ENCODE results near the gene DOCK10. TPM values are rescaled to one million over a fixed set of nuclear protein-coding genes. Genes with fewer than 3 reads are reported as not detected.

Gene DOCK10
- total and polyA plus RNA-seq, 8 donors, result 0.89 to 33.8 (median 3.2) TPM

GRCh38 chr2:224892574-224893204 lies 149.6 kb downstream of the DOCK10 start:
- H3K4me1 ChIP-seq, result no peaks in the 10 kb centered on the region
- no peak for TF ChIP-seq POLR2AphosphoS5 (IDR thresholded peaks at IDR 0.05)
- TF ChIP-seq CTCF (IDR thresholded peaks at IDR 0.05), result no peak
- TF ChIP-seq POLR2A (IDR thresholded peaks at IDR 0.05), result no peak
- TF ChIP-seq EP300 (IDR thresholded peaks at IDR 0.05), result no peak
- WGBS, 5 donors, result 77 to 85% (median 80%) methylated on average over 6 of the region's 6 CpGs
- no peaks in the 10 kb centered on the region for H3K27me3 ChIP-seq
- intact Hi-C loops (cut with DNase I; ENCODE audit: low total_unique reads), result no loop called here
- H3K9me3 ChIP-seq, result no peaks in the 10 kb centered on the region
- no peak overlapping the region for H3K4me3 ChIP-seq
- H3K27ac ChIP-seq, result no peak overlapping the region
- H3K36me3 ChIP-seq, result no peaks in the 10 kb centered on the region
- DNase-seq, result no peak

- DNase-seq, result no peak
- H3K4me1 ChIP-seq, result no peaks in the 10 kb centered on the region
- 36 to 61% (median 49%) methylated on average over 3 of the region's 3 CpGs for WGBS, 5 donors
- H3K27me3 ChIP-seq, result no peaks in the 10 kb centered on the region
- H3K9me3 ChIP-seq, result no peaks in the 10 kb centered on the region
- intact Hi-C loops (cut with DNase I; ENCODE audit: low total_unique reads), result no loop called here
- H3K4me3 ChIP-seq, result no peak overlapping the region
- no peak overlapping the region for H3K27ac ChIP-seq
- TF ChIP-seq POLR2A (IDR thresholded peaks at IDR 0.05) (no peak), CTCF (IDR thresholded peaks at IDR 0.05) (no peak), EP300 (IDR thresholded peaks at IDR 0.05) (no peak)
- H3K36me3 ChIP-seq, result no peaks in the 10 kb centered on the region
These were observed 151.9 kb downstream of the DOCK10 start for GRCh38 chr2:224890372-224890771.

- Histone ChIP-seq H3K36me3 (no peaks in the 10 kb centered on the region), H3K9me3 (no peaks in the 10 kb centered on the region), H3K4me3 (no peak overlapping the region), H3K4me1 (no peaks in the 10 kb centered on the region), H3K27me3 (no peaks in the 10 kb centered on the region), H3K27ac (no peak overlapping the region)
- no peak for DNase-seq
- WGBS, 5 donors, result 86 to 97% (median 96%) methylated on average over 1 of the region's 1 CpG
- intact Hi-C loops (cut with DNase I; ENCODE audit: low total_unique reads), result no loop called here
- no peak for TF ChIP-seq POLR2AphosphoS5 (IDR thresholded peaks at IDR 0.05)
- no peak for TF ChIP-seq CTCF (IDR thresholded peaks at IDR 0.05)
- TF ChIP-seq POLR2A (IDR thresholded peaks at IDR 0.05), result no peak
- TF ChIP-seq EP300 (IDR thresholded peaks at IDR 0.05), result no peak
These were observed 155.1 kb downstream of the DOCK10 start for GRCh38 chr2:224887141-224887540.

GRCh38 chr2:224885836-224886547 lies 156.3 kb downstream of the DOCK10 start:
- 61 to 80% (median 73%) methylated on average over 9 of the region's 9 CpGs for WGBS, 5 donors
- Histone ChIP-seq H3K27me3 (no peaks in the 10 kb centered on the region), H3K27ac (no peak overlapping the region), H3K4me1 (peaks cover 0 to 3% (median 0%) of the 10 kb centered on the region in 4 donors), H3K4me3 (no peak overlapping the region), H3K36me3 (no peaks in the 10 kb centered on the region), H3K9me3 (no peaks in the 10 kb centered on the region)
- no peak for DNase-seq
- intact Hi-C loops (cut with DNase I; ENCODE audit: low total_unique reads), result no loop called here
- TF ChIP-seq EP300 (IDR thresholded peaks at IDR 0.05) (no peak), CTCF (IDR thresholded peaks at IDR 0.05) (no peak), POLR2AphosphoS5 (IDR thresholded peaks at IDR 0.05) (no peak), POLR2A (IDR thresholded peaks at IDR 0.05) (no peak)

Measured in stomach (tissue), 9 donors.